Liver (tissue), 5 donors: ENCODE data around the gene NR1I3. TPM values are rescaled to one million over a fixed set of nuclear protein-coding genes. Genes with fewer than 3 reads are reported as not detected.

Experiments
- FOXA1 ChIP-seq: IDR thresholded peaks from 2 replicates; pipeline ENCODE4 v1.6.1; 2016; ENCODE audit warnings: antibody characterized with exemption
- FOXA2 ChIP-seq: IDR thresholded peaks from 2 replicates; pipeline ENCODE4 v1.6.1; 2016; ENCODE audit warnings: antibody characterized with exemption
- NR2F2 ChIP-seq: IDR thresholded peaks from 2 replicates; pipeline ENCODE4 v1.6.1; 2016; ENCODE audit warnings: antibody characterized with exemption
- RXRA ChIP-seq, 2 donors: IDR thresholded peaks; 2 replicates each; pipeline ENCODE4 v1.6.1; 2017 to 2018; ENCODE audit warnings: antibody characterized with exemption in 2 of 2, mild to moderate bottlenecking in 1 of 2
- YY1 ChIP-seq: IDR thresholded peaks from 2 replicates; pipeline ENCODE4 v1.6.1; 2016; ENCODE audit warnings: antibody characterized with exemption, mild to moderate bottlenecking
- polyA plus RNA-seq, 2 donors: library from polyadenylated mRNA; stranded (reverse) in 1 of 2; unstranded in 1 of 2; fragments of 200-250 nt in 1 of 2; fragments of >200 nt in 1 of 2; fragmentation: Nextera tagmentation in 1 of 2; extraction: Ambion mirVana in 1 of 2; gene quantifications; one replicate each; pipeline versions ENCODE4 v1.2.1 to v1.2.3, GENCODE V29; 2013 to 2015
- total RNA-seq, 2 donors: library from RNA; depleted of rRNA; stranded (reverse); fragments of >200 nt; gene quantifications; one replicate each; pipeline ENCODE4 v1.2.3, GENCODE V29; 2014
- TF ChIP-seq, protein P1 (sequence below): IDR thresholded peaks from 2 replicates; pipeline ENCODE4 v1.6.1; 2016; ENCODE audit warnings: antibody characterized with exemption
- donor health status: healthy.
- donor health status: healthy.
- donor health status: healthy.

NR1I3 gene
- total and polyA plus RNA-seq, 4 donors: 10.4 to 128 (median 47.7) TPM

DNA sequence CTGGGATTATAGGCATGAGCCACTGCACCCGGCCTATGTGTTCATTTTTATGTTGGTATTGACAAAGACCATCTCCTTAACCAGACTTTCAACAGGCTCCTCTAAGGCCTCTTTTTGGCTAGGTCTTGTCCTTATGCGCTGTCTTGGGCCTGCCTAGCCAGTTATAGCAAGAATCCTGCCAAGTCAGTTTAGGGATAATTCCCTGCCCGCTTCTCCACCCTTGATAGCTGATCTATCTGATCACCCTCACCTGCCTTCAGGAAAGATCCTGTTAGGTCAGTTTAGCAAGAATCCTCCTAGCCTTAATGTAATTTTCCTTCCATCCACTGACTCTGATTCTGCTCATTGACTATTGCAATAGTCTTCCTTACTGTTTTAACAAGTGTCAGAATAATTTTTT, 58.3 kb downstream of the NR1I3 start (continued):
- TF ChIP-seq FOXA1 (no peak), FOXA2 (no peak), RXRA (IDR thresholded peaks at IDR 0.05) (no peak), NR2F2 (no peak), YY1 (no peak)
- TF ChIP-seq, protein P1, sequence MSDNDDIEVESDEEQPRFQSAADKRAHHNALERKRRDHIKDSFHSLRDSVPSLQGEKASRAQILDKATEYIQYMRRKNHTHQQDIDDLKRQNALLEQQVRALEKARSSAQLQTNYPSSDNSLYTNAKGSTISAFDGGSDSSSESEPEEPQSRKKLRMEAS: no peak

Other genes starting within 250 kb of the NR1I3 start
- gene F11R, start 217.1 kb downstream of the NR1I3 start, total RNA-seq: 10 to 100 TPM; 45.9 to 80.4 TPM
- 10 to 100 TPM; 25.8 to 45.3 TPM for gene F11R, start 217.1 kb downstream of the NR1I3 start, polyA plus RNA-seq
- gene TSTD1, start 199.2 kb downstream of the NR1I3 start, total RNA-seq: 10 to 100 TPM; 10.9 to 23.6 TPM
- gene TSTD1, start 199.2 kb downstream of the NR1I3 start, polyA plus RNA-seq: 10 to 100 TPM; 45.9 to 67.5 TPM
- 10 to 100 TPM; 29.8 to 43.5 TPM for gene USF1, start 192.2 kb downstream of the NR1I3 start, total RNA-seq
- 10 to 100 TPM; 19.2 to 24.5 TPM for gene USF1, start 192.2 kb downstream of the NR1I3 start, polyA plus RNA-seq
- 1 to 10 TPM; 6.6 to 8.9 TPM for gene ARHGAP30, start 168.3 kb downstream of the NR1I3 start, total RNA-seq
- 1 to 10 TPM; 1.2 to 3.5 TPM for gene ARHGAP30, start 168.3 kb downstream of the NR1I3 start, polyA plus RNA-seq
- gene NECTIN4, start 148.6 kb downstream of the NR1I3 start, total RNA-seq: not detected
- gene NECTIN4, start 148.6 kb downstream of the NR1I3 start, polyA plus RNA-seq: under 1 TPM in 1 of 2 donors, not detected in 1; 0.01 TPM
- 1 to 10 TPM; 1.9 to 2.8 TPM for gene KLHDC9, start 139.8 kb downstream of the NR1I3 start, total RNA-seq
- 1 to 10 TPM; 2.4 to 3.3 TPM for gene KLHDC9, start 139.8 kb downstream of the NR1I3 start, polyA plus RNA-seq
- 10 to 100 TPM; 12.4 to 19.3 TPM for gene PFDN2, start 120.2 kb downstream of the NR1I3 start, total RNA-seq
- gene PFDN2, start 120.2 kb downstream of the NR1I3 start, polyA plus RNA-seq: 10 to 100 TPM; 48.7 to 61.9 TPM
- 10 to 100 TPM; 17.8 to 37.2 TPM for gene NIT1, start 120.1 kb downstream of the NR1I3 start, total RNA-seq
- 10 to 100 TPM; 41.4 to 45.8 TPM for gene NIT1, start 120.1 kb downstream of the NR1I3 start, polyA plus RNA-seq
- gene DEDD, start 105.5 kb downstream of the NR1I3 start, total RNA-seq: 10 to 100 TPM; 13.8 to 16.7 TPM
- 10 to 100 TPM; 15.2 to 17.7 TPM for gene DEDD, start 105.5 kb downstream of the NR1I3 start, polyA plus RNA-seq
- 10 to 100 TPM; 34.2 to 44.1 TPM for gene UFC1, start 84.2 kb downstream of the NR1I3 start, total RNA-seq
- gene UFC1, start 84.2 kb downstream of the NR1I3 start, polyA plus RNA-seq: 10 to 100 TPM; 42.5 to 47.5 TPM
- 1 to 10 TPM; 7.2 to 9.0 TPM for gene USP21, start 78.7 kb downstream of the NR1I3 start, total RNA-seq
- gene USP21, start 78.7 kb downstream of the NR1I3 start, polyA plus RNA-seq: 1 to 10 TPM; 4.1 to 5.8 TPM
- gene PPOX, start 71.8 kb downstream of the NR1I3 start, total RNA-seq: 100 to 1,000 TPM in 1 of 2 donors, 1 to 10 TPM in 1; 6.2 to 106 TPM
- 1 to 10 TPM; 6.2 to 9.6 TPM for gene PPOX, start 71.8 kb downstream of the NR1I3 start, polyA plus RNA-seq
- 10 to 100 TPM; 13.1 to 23.8 TPM for gene B4GALT3, start 60.7 kb downstream of the NR1I3 start, total RNA-seq
- gene B4GALT3, start 60.7 kb downstream of the NR1I3 start, polyA plus RNA-seq: 10 to 100 TPM; 14.0 to 15.4 TPM
- gene ADAMTS4, start 39.1 kb downstream of the NR1I3 start, total RNA-seq: 1 to 10 TPM in 1 of 2 donors, under 1 TPM in 1; 0.28 to 2.2 TPM
- under 1 TPM; 0.21 to 0.48 TPM for gene ADAMTS4, start 39.1 kb downstream of the NR1I3 start, polyA plus RNA-seq
- gene NDUFS2, start 35.8 kb downstream of the NR1I3 start, total RNA-seq: 100 to 1,000 TPM; 105 to 167 TPM
- 100 to 1,000 TPM in 1 of 2 donors, 10 to 100 TPM in 1; 93.3 to 135 TPM for gene NDUFS2, start 35.8 kb downstream of the NR1I3 start, polyA plus RNA-seq
- 10 to 100 TPM; 25.4 to 32.6 TPM for gene FCER1G, start 22.9 kb downstream of the NR1I3 start, total RNA-seq
- 10 to 100 TPM; 46.1 to 77.1 TPM for gene FCER1G, start 22.9 kb downstream of the NR1I3 start, polyA plus RNA-seq
- gene APOA2, start 14.6 kb downstream of the NR1I3 start, total RNA-seq: 1,000 to 10,000 TPM; 5,041 to 8,644 TPM
- gene APOA2, start 14.6 kb downstream of the NR1I3 start, polyA plus RNA-seq: over 10,000 TPM; 12,638 to 30,612 TPM
- 1 to 10 TPM; 6.7 to 7.4 TPM for gene TOMM40L, start 12.1 kb downstream of the NR1I3 start, total RNA-seq
- 10 to 100 TPM; 10.4 to 10.5 TPM for gene TOMM40L, start 12.1 kb downstream of the NR1I3 start, polyA plus RNA-seq
- gene PCP4L1, start 20.5 kb upstream of the NR1I3 start, total RNA-seq: 1 to 10 TPM; 5.9 to 8.7 TPM
- 1 to 10 TPM; 1.1 to 4.1 TPM for gene PCP4L1, start 20.5 kb upstream of the NR1I3 start, polyA plus RNA-seq
- gene MPZ, start 71.8 kb upstream of the NR1I3 start, total RNA-seq: 1 to 10 TPM in 1 of 2 donors, under 1 TPM in 1; 0.37 to 1.0 TPM
- 1 to 10 TPM in 1 of 2 donors, under 1 TPM in 1; 0.97 to 7.4 TPM for gene MPZ, start 71.8 kb upstream of the NR1I3 start, polyA plus RNA-seq
- gene SDHC, start 76.2 kb upstream of the NR1I3 start, total RNA-seq: 100 to 1,000 TPM in 1 of 2 donors, 10 to 100 TPM in 1; 44.3 to 116 TPM
- gene SDHC, start 76.2 kb upstream of the NR1I3 start, polyA plus RNA-seq: 100 to 1,000 TPM in 1 of 2 donors, 10 to 100 TPM in 1; 77.7 to 247 TPM
- gene CFAP126, start 129.7 kb upstream of the NR1I3 start, total RNA-seq: not detected
- not detected for gene CFAP126, start 129.7 kb upstream of the NR1I3 start, polyA plus RNA-seq